Karpas-422 (cell line): ENCODE results near the gene PTGFR. TPM values are rescaled to one million over a fixed set of nuclear protein-coding genes. Genes with fewer than 3 reads are reported as not detected.

Experiments used
- DNase-seq: peaks from one replicate; pipeline ENCODE4 v3.0.0-alpha.2; 2015
- H2AFZ ChIP-seq: fragments of 200-600 bp; sonication (generic); 2 replicates; pipeline ENCODE4 v1.6.1; 2014; ENCODE audit warnings: antibody characterized with exemption, low read length, mixed read lengths
- H3K27ac ChIP-seq: fragments of 200-600 bp; sonication (generic); 2 replicates; pipeline ENCODE4 v1.5.1; 2014; ENCODE audit warnings: mild to moderate bottlenecking, low read length, moderate library complexity
- H3K27me3 ChIP-seq: fragments of 200-600 bp; sonication (generic); 2 replicates; pipeline ENCODE4 v1.6.1; 2014; ENCODE audit warnings: low read length, mixed read lengths
- H3K36me3 ChIP-seq: fragments of 200-600 bp; sonication (generic); 2 replicates; pipeline ENCODE4 v1.6.1; 2014; ENCODE audit warnings: low read length, mixed read lengths; ENCODE audit not compliant: insufficient read depth
- H3K4me1 ChIP-seq: fragments of 200-600 bp; sonication (generic); 2 replicates; pipeline ENCODE4 v1.6.1; 2014; ENCODE audit warnings: mild to moderate bottlenecking, low read length, mixed read lengths
- H3K4me2 ChIP-seq: fragments of 200-600 bp; sonication (generic); 2 replicates; pipeline ENCODE4 v1.6.1; 2014; ENCODE audit warnings: low read length, low read depth, mild to moderate bottlenecking; ENCODE audit not compliant: poor library complexity, severe bottlenecking
- H3K4me3 ChIP-seq: fragments of 200-600 bp; sonication (generic); 2 replicates; pipeline ENCODE4 v1.5.1; 2014; ENCODE audit warnings: mild to moderate bottlenecking, antibody characterized with exemption, low read length, mixed read lengths
- H3K79me2 ChIP-seq: fragments of 200-600 bp; sonication (generic); 2 replicates; pipeline ENCODE4 v1.6.1; 2014; ENCODE audit warnings: mild to moderate bottlenecking, low read length, mixed read lengths
- H3K9ac ChIP-seq: fragments of 200-600 bp; sonication (generic); 2 replicates; pipeline ENCODE4 v1.6.0; 2014; ENCODE audit warnings: low read length
- H3K9me2 ChIP-seq: fragments of 200-600 bp; sonication (generic), shearing (Covaris generic); replicated peaks from 2 replicates; pipeline ENCODE4 v1.6.0; 2014; ENCODE audit warnings: mild to moderate bottlenecking, low read length, moderate library complexity; ENCODE audit not compliant: insufficient read depth
- H3K9me3 ChIP-seq: fragments of 300-700, 200-600 bp; sonication (generic); 2 replicates; pipeline ENCODE4 v1.6.1; 2014; ENCODE audit warnings: low read length, mixed read lengths
- H4K20me1 ChIP-seq: fragments of 200-600 bp; sonication (generic); 2 replicates; pipeline ENCODE4 v1.6.1; 2014; ENCODE audit warnings: mild to moderate bottlenecking, antibody characterized with exemption, low read length, low read depth; ENCODE audit not compliant: insufficient read depth
- total RNA-seq: library from RNA; depleted of rRNA; stranded (reverse); fragments of >200 nt; shearing (Covaris generic); gene quantifications from 2 replicates; pipeline ENCODE4 v1.2.3, GENCODE V29; 2014; ENCODE audit warnings: low replicate concordance

The PTGFR gene
- total RNA-seq, 1 experiment from 2014 or later: not detected

- Histone ChIP-seq H3K9ac (no peak overlapping the region), H3K27me3 (no peaks in the 10 kb centered on the region), H2AFZ (no peak overlapping the region), H3K4me3 (no peak overlapping the region), H3K9me2 (no peaks in the 10 kb centered on the region), H3K27ac (no peak overlapping the region), H3K36me3 (no peaks in the 10 kb centered on the region), H3K4me2 (no peak overlapping the region), H3K9me3 (no peaks in the 10 kb centered on the region), H3K79me2 (no peaks in the 10 kb centered on the region), H4K20me1 (no peaks in the 10 kb centered on the region), H3K4me1 (no peaks in the 10 kb centered on the region)
- no peak for DNase-seq
These were observed 36.9 kb downstream of the PTGFR start for GRCh38 chr1:78527706-78528105.

GRCh38 chr1:78533527-78533926, 42.8 kb downstream of the PTGFR start:
- H3K27me3 ChIP-seq: no peaks in the 10 kb centered on the region
- H3K4me1 ChIP-seq: no peaks in the 10 kb centered on the region
- H2AFZ ChIP-seq: no peak overlapping the region
- H4K20me1 ChIP-seq: no peaks in the 10 kb centered on the region
- H3K79me2 ChIP-seq: no peaks in the 10 kb centered on the region
- H3K9me3 ChIP-seq: no peaks in the 10 kb centered on the region
- H3K9me2 ChIP-seq: no peaks in the 10 kb centered on the region
- no peak overlapping the region for H3K27ac ChIP-seq
- H3K9ac ChIP-seq: no peak overlapping the region
- H3K4me3 ChIP-seq: no peak overlapping the region
- DNase-seq: no peak
- no peaks in the 10 kb centered on the region for H3K36me3 ChIP-seq
- no peak overlapping the region for H3K4me2 ChIP-seq

- H3K27ac ChIP-seq: no peak overlapping the region
- no peak overlapping the region for H3K9ac ChIP-seq
- no peak for DNase-seq
- H4K20me1 ChIP-seq: no peaks in the 10 kb centered on the region
- no peaks in the 10 kb centered on the region for H3K79me2 ChIP-seq
- H3K27me3 ChIP-seq: no peaks in the 10 kb centered on the region
- no peaks in the 10 kb centered on the region for H3K9me3 ChIP-seq
- no peak overlapping the region for H3K4me2 ChIP-seq
- H3K4me1 ChIP-seq: no peaks in the 10 kb centered on the region
- no peaks in the 10 kb centered on the region for H3K9me2 ChIP-seq
- no peak overlapping the region for H2AFZ ChIP-seq
- no peaks in the 10 kb centered on the region for H3K36me3 ChIP-seq
- no peak overlapping the region for H3K4me3 ChIP-seq
These were observed 44.5 kb downstream of the PTGFR start for GRCh38 chr1:78535286-78535685.

- Histone ChIP-seq H3K27ac (no peak overlapping the region), H2AFZ (no peak overlapping the region)
These were observed 45.7 kb downstream of the PTGFR start for GRCh38 chr1:78536427-78536826.

GRCh38 chr1:78540048-78540447, 49.3 kb downstream of the PTGFR start:
- Histone ChIP-seq H3K9me2 (no peaks in the 10 kb centered on the region), H3K9me3 (no peaks in the 10 kb centered on the region), H4K20me1 (no peaks in the 10 kb centered on the region), H3K36me3 (no peaks in the 10 kb centered on the region), H3K79me2 (no peaks in the 10 kb centered on the region), H3K27ac (no peak overlapping the region), H3K4me3 (no peak overlapping the region), H3K9ac (no peak overlapping the region), H3K27me3 (no peaks in the 10 kb centered on the region), H3K4me1 (no peaks in the 10 kb centered on the region), H2AFZ (no peak overlapping the region), H3K4me2 (no peak overlapping the region)
- no peak for DNase-seq

More at GRCh38 chr1:78536427-78536826, 45.7 kb downstream of the PTGFR start:
- Histone ChIP-seq H3K4me2 (no peak overlapping the region), H3K36me3 (no peaks in the 10 kb centered on the region), H3K27me3 (no peaks in the 10 kb centered on the region), H3K4me1 (no peaks in the 10 kb centered on the region), H4K20me1 (no peaks in the 10 kb centered on the region), H3K4me3 (no peak overlapping the region), H3K79me2 (no peaks in the 10 kb centered on the region), H3K9me2 (no peaks in the 10 kb centered on the region), H3K9me3 (no peaks in the 10 kb centered on the region), H3K9ac (no peak overlapping the region)
- DNase-seq: no peak

GRCh38 chr1:78541479-78541878, 50.7 kb downstream of the PTGFR start:
- no peaks in the 10 kb centered on the region for H3K79me2 ChIP-seq
- no peaks in the 10 kb centered on the region for H3K9me2 ChIP-seq
- no peak overlapping the region for H2AFZ ChIP-seq
- H3K36me3 ChIP-seq: no peaks in the 10 kb centered on the region
- H3K9ac ChIP-seq: no peak overlapping the region
- no peaks in the 10 kb centered on the region for H3K9me3 ChIP-seq
- no peak overlapping the region for H3K4me2 ChIP-seq
- no peak overlapping the region for H3K4me3 ChIP-seq
- H3K27ac ChIP-seq: no peak overlapping the region
- H4K20me1 ChIP-seq: no peaks in the 10 kb centered on the region
- no peaks in the 10 kb centered on the region for H3K27me3 ChIP-seq
- no peaks in the 10 kb centered on the region for H3K4me1 ChIP-seq
- DNase-seq: no peak

- Histone ChIP-seq H3K4me2 (no peak overlapping the region), H2AFZ (no peak overlapping the region), H3K4me1 (no peaks in the 10 kb centered on the region), H3K9me2 (no peaks in the 10 kb centered on the region), H4K20me1 (no peaks in the 10 kb centered on the region), H3K27me3 (no peaks in the 10 kb centered on the region), H3K36me3 (no peaks in the 10 kb centered on the region), H3K79me2 (no peaks in the 10 kb centered on the region), H3K9me3 (no peaks in the 10 kb centered on the region), H3K4me3 (no peak overlapping the region), H3K9ac (no peak overlapping the region), H3K27ac (no peak overlapping the region)
- DNase-seq: no peak
These were observed 53.3 kb downstream of the PTGFR start for GRCh38 chr1:78543941-78544643.

GRCh38 chr1:78547081-78547480, 56.3 kb downstream of the PTGFR start:
- Histone ChIP-seq H3K4me2 (no peak overlapping the region), H3K9ac (no peak overlapping the region), H3K4me1 (no peaks in the 10 kb centered on the region), H3K36me3 (no peaks in the 10 kb centered on the region), H3K4me3 (no peak overlapping the region), H4K20me1 (no peaks in the 10 kb centered on the region), H3K27me3 (0 out of 2 replicates have a peak, but pooled peaks cover 2% of the 10 kb centered on the region), H3K79me2 (no peaks in the 10 kb centered on the region), H3K9me3 (peaks cover 3% of the 10 kb centered on the region; the same call in 1 of the 2 replicates), H2AFZ (no peak overlapping the region), H3K9me2 (no peaks in the 10 kb centered on the region), H3K27ac (no peak overlapping the region)
- DNase-seq: no peak
